ENCODE results near the gene DGAT2. TPM values are rescaled to one million over a fixed set of nuclear protein-coding genes. Genes with fewer than 3 reads are reported as not detected.
A peak's percentile ranks its signal among the peaks of the same experiment; 100 is the strongest.

Gene DGAT2
- total RNA-seq, 1 donor from 2014 or later, result 0.93 TPM

DNA sequence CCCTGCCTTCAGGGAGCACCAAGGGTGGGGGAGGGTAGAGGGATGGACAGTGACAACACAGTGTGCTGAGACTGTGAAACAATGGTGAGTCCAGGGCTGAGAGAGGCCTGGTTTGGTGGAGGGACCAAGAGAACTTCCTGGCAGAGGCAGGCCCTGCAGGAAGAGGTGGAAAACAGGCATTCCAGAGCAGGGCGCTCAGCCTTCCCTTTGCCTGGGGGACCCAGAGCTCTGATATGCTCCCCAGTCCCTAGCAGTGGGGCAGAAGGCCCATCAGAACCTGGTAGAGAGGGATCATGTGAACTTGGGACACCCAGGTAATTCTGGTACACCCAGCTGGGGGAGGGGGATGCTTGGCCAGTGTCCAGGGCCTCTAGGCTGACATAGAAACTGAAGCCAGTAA lies 29.2 kb downstream of the DGAT2 start:
- no peaks in the 10 kb centered on the region for H3K9me3 Mint-ChIP-seq
- H3K27me3 Mint-ChIP-seq (ENCODE audit: low read depth), result no peaks in the 10 kb centered on the region
- DNase-seq (ENCODE audit: low read depth, low spot score), result no peak
- no peak overlapping the region for H3K4me3 Mint-ChIP-seq
- H3K27ac Mint-ChIP-seq (ENCODE audit: unreplicated experiment), result no peak overlapping the region
- no peaks in the 10 kb centered on the region for H3K36me3 Mint-ChIP-seq (ENCODE audit: low read depth)
- H3K4me1 Mint-ChIP-seq, result peaks cover 4% of the 10 kb centered on the region
- no peak for TF ChIP-seq CTCF (conservative IDR thresholded peaks at IDR 0.05)

- TF ChIP-seq CTCF (conservative IDR thresholded peaks at IDR 0.05), result no peak
- Mint-ChIP-seq H3K27me3 (ENCODE audit: low read depth) (no peaks in the 10 kb centered on the region), H3K4me1 (peaks cover 4% of the 10 kb centered on the region), H3K36me3 (ENCODE audit: low read depth) (no peaks in the 10 kb centered on the region), H3K27ac (ENCODE audit: unreplicated experiment) (no peak overlapping the region), H3K4me3 (no peak overlapping the region), H3K9me3 (no peaks in the 10 kb centered on the region)
- DNase-seq (ENCODE audit: low read depth, low spot score), result no peak
Observed at GRCh38 chr11:75800136-75800675, 31.6 kb downstream of the DGAT2 start.

GRCh38 chr11:75800728-75801361 lies 32.3 kb downstream of the DGAT2 start:
- Mint-ChIP-seq H3K4me3 (no peak overlapping the region), H3K9me3 (no peaks in the 10 kb centered on the region), H3K36me3 (ENCODE audit: low read depth) (no peaks in the 10 kb centered on the region), H3K27me3 (ENCODE audit: low read depth) (no peaks in the 10 kb centered on the region), H3K4me1 (peaks cover 4% of the 10 kb centered on the region), H3K27ac (ENCODE audit: unreplicated experiment) (no peak overlapping the region)
- no peak for TF ChIP-seq CTCF (conservative IDR thresholded peaks at IDR 0.05)
- DNase-seq (ENCODE audit: low read depth, low spot score), result no peak

DNA sequence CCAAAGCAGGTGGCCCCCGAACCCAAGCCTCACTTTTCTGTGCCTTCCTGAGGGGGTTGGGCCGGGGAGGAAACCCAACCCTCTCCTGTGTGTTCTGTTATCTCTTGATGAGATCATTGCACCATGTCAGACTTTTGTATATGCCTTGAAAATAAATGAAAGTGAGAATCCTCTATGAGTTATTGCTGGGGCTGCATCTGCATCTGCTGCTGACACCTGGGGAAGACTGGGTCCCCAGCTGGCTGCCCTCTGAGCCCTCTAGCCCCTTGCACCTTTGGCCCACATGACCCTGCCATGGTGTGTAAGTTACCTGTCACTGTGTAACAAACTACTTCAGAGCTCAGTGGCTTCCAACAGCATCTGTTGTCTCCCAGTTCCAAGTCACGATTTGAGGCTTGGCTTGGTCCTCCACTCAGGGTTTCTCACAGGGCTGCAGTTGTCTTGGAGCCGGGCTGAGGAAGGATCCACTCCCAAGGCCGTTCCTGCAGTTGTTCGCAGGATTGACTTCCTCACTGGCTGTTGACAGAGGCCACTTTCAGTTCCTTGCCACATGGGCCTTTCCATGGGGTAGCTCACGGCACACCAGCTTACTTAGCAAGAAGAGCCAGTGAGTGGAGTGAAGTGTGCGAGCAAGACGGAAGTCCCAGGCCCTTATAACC lies 32.9 kb downstream of the DGAT2 start:
- Mint-ChIP-seq H3K9me3 (no peaks in the 10 kb centered on the region), H3K27me3 (ENCODE audit: low read depth) (no peaks in the 10 kb centered on the region), H3K27ac (ENCODE audit: unreplicated experiment) (no peak overlapping the region), H3K36me3 (ENCODE audit: low read depth) (no peaks in the 10 kb centered on the region), H3K4me1 (peaks cover 4% of the 10 kb centered on the region), H3K4me3 (no peak overlapping the region)
- no peak for TF ChIP-seq CTCF (conservative IDR thresholded peaks at IDR 0.05)
- no peak for DNase-seq (ENCODE audit: low read depth, low spot score)

DNA sequence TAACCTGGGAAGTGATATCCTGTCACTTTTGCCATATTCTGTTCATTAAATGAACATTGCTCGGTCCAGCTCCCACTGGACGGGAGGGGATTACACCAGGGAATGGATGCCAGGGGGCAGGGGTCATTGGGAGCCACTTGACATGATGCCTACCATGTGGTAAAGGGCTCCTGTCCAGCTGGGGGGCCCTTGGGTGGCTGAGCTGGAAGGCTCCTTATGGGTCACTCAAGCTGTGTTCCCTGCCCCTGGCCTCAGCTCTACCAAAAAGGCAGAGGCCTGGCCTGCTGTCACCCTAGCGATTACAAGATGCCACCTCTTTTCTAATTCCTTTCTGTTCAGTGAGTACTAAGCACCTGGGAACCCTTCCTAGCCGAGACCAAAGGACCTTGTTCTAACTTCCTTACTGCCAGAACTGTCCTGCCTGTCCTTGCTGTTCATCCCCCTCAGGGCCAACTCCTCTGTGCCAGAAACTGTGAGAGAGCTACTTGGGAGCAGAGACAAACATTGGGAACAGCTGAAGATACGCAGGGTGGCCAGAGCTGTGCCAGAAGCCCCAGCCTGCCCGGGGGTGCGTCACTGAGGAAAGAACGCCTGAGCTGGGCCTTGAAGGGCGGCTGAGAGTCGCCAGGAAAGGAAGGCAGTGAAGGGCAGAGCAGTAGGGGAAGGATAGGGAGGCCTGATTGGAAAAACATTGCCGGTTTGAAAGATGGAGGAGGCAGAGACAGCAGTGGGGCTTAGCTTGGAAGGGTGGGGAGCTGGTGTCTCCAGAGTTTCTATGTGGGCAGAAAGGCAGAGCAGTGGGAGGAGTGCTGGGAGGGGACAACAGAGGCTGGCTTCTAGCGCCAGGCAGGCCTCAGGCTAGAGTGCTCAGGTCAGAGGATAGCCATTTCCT lies 33.7 kb downstream of the DGAT2 start:
- peak overlapping the region; percentile 19 for H3K27ac Mint-ChIP-seq (ENCODE audit: unreplicated experiment)
- no peak for DNase-seq (ENCODE audit: low read depth, low spot score)
- no peaks in the 10 kb centered on the region for H3K36me3 Mint-ChIP-seq (ENCODE audit: low read depth)
- H3K4me1 Mint-ChIP-seq, result peaks cover 4% of the 10 kb centered on the region
- no peaks in the 10 kb centered on the region for H3K27me3 Mint-ChIP-seq (ENCODE audit: low read depth)
- no peaks in the 10 kb centered on the region for H3K9me3 Mint-ChIP-seq
- no peak overlapping the region for H3K4me3 Mint-ChIP-seq
- no peak for TF ChIP-seq CTCF (conservative IDR thresholded peaks at IDR 0.05)

All from neural crest cell (in vitro differentiated cells).